Mesothelial cell of epicardium (in vitro differentiated cells): Measurements from ENCODE around the gene ARMH1. TPM values are rescaled to one million over a fixed set of nuclear protein-coding genes. Genes with fewer than 3 reads are reported as not detected.
"Not testable (repeated sequence)": the region's sequence is repeated elsewhere in the genome, so short reads cannot be mapped to it uniquely, and the experiment has no call there.

Experiments used
- DNase-seq, 2 experiments: peaks; one replicate each; pipeline ENCODE4 v3.0.0; 2021; ENCODE audit warnings: low spot score in 2 of 2; ENCODE audit not compliant: unreplicated experiment in 2 of 2
- H3K27ac Mint-ChIP-seq: 2 replicates; pipeline ENCODE4 v1.8.0; 2021; ENCODE audit warnings: mixed read lengths
- H3K27me3 Mint-ChIP-seq: 2 replicates; pipeline ENCODE4 v1.8.0; 2021; ENCODE audit warnings: low read depth, mixed read lengths
- H3K36me3 Mint-ChIP-seq: 2 replicates; pipeline ENCODE4 v1.8.0; 2021; ENCODE audit warnings: mixed read lengths
- H3K4me1 Mint-ChIP-seq: 2 replicates; pipeline ENCODE4 v1.8.0; 2021; ENCODE audit warnings: mixed read lengths
- H3K4me3 Mint-ChIP-seq: 2 replicates; pipeline ENCODE4 v1.8.0; 2021; ENCODE audit warnings: mild to moderate bottlenecking, moderate library complexity, mixed read lengths
- H3K9me3 Mint-ChIP-seq: 2 replicates; pipeline ENCODE4 v1.8.0; 2021; ENCODE audit warnings: mixed read lengths
- total RNA-seq: library from RNA; stranded (reverse); gene quantifications from 3 replicates; pipeline ENCODE4 v1.2.1, GENCODE V29; 2021
- TF ChIP-seq, protein P1 (sequence below): fragments of 200-600 bp; sonication (generic); IDR thresholded peaks from one replicate; pipeline ENCODE4 v1.5.0; 2021; ENCODE audit warnings: antibody characterized with exemption; ENCODE audit not compliant: unreplicated experiment

Gene ARMH1
- total RNA-seq, 1 donor from 2014 or later: 19.1 TPM

DNA sequence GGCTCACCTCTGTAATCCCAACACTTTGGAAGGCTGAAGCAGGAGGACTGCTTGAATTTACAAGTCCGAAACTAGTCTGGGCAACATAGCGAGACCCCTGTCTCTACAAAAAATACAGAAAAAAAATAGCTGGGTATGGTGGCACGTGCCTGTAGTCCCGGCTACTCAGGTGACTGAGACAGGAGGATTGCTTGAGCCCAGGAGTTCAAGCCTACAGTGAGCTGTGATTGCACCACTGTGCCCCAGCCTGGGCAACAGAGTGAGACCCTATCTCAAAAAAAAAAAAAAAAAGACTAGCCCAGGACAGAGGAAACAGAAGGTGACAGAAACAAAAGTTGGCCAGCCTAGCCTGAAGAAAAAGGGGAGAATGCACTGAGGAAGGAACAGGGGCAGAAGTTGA, 21.2 kb downstream of the ARMH1 start:
- Mint-ChIP-seq H3K9me3 (no peaks in the 10 kb centered on the region), H3K4me3 (no peak overlapping the region), H3K4me1 (peaks cover 2% of the 10 kb centered on the region), H3K27ac (no peak overlapping the region), H3K36me3 (peaks cover 7% of the 10 kb centered on the region), H3K27me3 (no peaks in the 10 kb centered on the region)
- DNase-seq: no peak
- TF ChIP-seq, protein P1, sequence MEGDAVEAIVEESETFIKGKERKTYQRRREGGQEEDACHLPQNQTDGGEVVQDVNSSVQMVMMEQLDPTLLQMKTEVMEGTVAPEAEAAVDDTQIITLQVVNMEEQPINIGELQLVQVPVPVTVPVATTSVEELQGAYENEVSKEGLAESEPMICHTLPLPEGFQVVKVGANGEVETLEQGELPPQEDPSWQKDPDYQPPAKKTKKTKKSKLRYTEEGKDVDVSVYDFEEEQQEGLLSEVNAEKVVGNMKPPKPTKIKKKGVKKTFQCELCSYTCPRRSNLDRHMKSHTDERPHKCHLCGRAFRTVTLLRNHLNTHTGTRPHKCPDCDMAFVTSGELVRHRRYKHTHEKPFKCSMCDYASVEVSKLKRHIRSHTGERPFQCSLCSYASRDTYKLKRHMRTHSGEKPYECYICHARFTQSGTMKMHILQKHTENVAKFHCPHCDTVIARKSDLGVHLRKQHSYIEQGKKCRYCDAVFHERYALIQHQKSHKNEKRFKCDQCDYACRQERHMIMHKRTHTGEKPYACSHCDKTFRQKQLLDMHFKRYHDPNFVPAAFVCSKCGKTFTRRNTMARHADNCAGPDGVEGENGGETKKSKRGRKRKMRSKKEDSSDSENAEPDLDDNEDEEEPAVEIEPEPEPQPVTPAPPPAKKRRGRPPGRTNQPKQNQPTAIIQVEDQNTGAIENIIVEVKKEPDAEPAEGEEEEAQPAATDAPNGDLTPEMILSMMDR: no peak

DNA sequence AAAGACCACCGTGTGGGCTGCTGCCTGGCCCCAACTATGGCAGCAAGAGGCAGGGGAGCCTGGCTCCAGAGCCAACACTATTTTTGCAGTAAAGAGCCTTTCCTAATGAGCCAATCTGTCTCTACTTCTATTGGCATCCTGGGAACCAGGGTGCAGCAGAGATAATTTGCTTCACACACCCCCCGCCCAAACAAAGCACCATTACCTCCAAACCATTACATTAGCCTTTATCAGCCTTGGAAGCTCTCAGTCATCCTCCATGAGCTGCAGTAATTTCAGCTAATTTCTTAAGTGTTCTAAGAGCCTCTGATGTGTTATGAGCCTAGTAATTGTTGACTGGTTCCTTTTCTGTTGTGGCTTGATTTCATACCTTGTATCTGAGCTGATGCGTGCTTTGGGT, 21.6 kb downstream of the ARMH1 start:
- no peaks in the 10 kb centered on the region for H3K27me3 Mint-ChIP-seq
- H3K27ac Mint-ChIP-seq: no peak overlapping the region
- peaks cover 7% of the 10 kb centered on the region for H3K4me1 Mint-ChIP-seq
- TF ChIP-seq, protein P1: no peak
- no peak overlapping the region for H3K4me3 Mint-ChIP-seq
- H3K9me3 Mint-ChIP-seq: no peaks in the 10 kb centered on the region
- peaks cover 7% of the 10 kb centered on the region for H3K36me3 Mint-ChIP-seq
- no peak for DNase-seq

DNA sequence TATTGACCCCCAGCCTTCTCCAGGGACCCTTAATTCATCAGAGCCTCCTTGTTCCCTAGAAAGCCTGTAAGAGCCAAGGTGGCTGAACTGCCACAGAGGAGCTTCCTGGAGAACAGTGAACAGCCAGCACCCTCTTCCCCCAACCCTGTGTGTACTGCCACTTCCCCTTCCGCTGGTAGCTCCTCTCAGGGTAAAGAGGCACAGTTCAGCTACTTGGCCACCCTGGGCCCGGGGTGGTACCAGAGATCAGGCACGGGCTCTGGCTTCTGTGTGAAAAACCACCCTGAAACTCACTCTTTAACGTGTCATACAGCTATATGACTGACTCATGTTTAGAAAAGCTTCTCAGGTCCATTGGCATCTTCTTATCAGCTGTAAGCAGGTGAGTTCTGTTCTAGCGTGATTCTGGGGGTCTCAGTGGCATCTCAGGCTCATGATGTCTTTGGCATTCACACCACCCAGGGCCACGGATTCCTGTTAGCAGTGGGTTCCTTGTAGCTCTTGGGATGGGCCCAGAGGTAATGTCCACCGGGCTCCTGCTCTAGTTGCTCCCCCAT, 22.4 kb downstream of the ARMH1 start:
- Mint-ChIP-seq H3K36me3 (peaks cover 3% of the 10 kb centered on the region), H3K4me1 (peaks cover 9% of the 10 kb centered on the region), H3K4me3 (no peak overlapping the region), H3K27ac (no peak overlapping the region), H3K9me3 (no peaks in the 10 kb centered on the region), H3K27me3 (no peaks in the 10 kb centered on the region)
- TF ChIP-seq, protein P1: no peak
- DNase-seq: no peak

DNA sequence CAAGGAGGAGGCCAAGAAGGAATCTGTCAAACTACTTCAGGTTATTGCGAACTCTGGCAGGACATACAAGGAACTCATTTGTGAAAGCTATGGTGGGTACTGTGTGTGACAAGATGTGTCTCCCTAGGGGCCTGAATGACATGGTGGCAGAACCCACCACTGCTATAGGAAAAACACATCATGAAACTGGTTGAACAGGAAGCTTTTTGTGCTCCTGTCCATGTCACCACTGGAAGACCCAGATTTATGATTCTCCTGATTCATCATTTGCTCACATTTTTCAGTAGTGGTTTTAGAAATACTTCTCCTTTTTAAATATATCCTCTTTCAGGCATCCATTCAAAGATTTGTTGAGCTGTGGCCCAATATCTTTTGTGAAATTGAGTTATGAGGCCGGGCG, 23.6 kb downstream of the ARMH1 start:
- no peak for DNase-seq
- Mint-ChIP-seq H3K4me1 (peaks cover 9% of the 10 kb centered on the region), H3K9me3 (no peaks in the 10 kb centered on the region), H3K36me3 (peaks cover 2% of the 10 kb centered on the region), H3K27ac (no peak overlapping the region), H3K4me3 (no peak overlapping the region), H3K27me3 (no peaks in the 10 kb centered on the region)
- TF ChIP-seq, protein P1: no peak

DNA sequence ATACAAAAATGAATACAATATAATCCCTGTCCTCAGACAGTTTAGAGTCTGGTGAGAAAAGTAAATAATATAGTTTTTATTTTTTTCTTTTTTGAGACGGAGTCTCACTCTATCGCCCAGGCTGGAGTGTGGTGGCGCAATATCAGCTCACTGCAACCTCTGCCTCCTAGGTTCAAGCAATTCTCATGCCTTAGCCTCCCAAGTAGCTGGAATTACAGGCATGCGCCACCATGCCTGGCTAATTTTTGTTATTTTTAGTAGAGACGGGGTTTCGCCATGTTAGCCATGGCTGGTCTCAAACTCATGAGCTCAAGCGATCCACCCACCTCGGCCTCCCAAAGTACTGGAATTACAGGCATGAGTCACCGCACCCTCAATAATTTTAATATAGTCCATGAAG, 24.9 kb downstream of the ARMH1 start:
- H3K4me3 Mint-ChIP-seq, H3K36me3 Mint-ChIP-seq, DNase-seq, H3K9me3 Mint-ChIP-seq, H3K27me3 Mint-ChIP-seq, H3K4me1 Mint-ChIP-seq, H3K27ac Mint-ChIP-seq: not testable (repeated sequence)

GRCh38 chr1:44700573-44700972, 26.1 kb downstream of the ARMH1 start:
- DNase-seq: no peak
- no peak overlapping the region for H3K27ac Mint-ChIP-seq

More at GRCh38 chr1:44700573-44700972, 26.1 kb downstream of the ARMH1 start:
- TF ChIP-seq, protein P1: no peak
- Mint-ChIP-seq H3K4me1 (peaks cover 9% of the 10 kb centered on the region), H3K4me3 (no peak overlapping the region), H3K36me3 (no peaks in the 10 kb centered on the region), H3K9me3 (no peaks in the 10 kb centered on the region), H3K27me3 (no peaks in the 10 kb centered on the region)
